ENCODE data around the gene MON1A. TPM values are rescaled to one million over a fixed set of nuclear protein-coding genes. Genes with fewer than 3 reads are reported as not detected.

Gene MON1A
- total and polyA plus RNA-seq, 12 donors, result 10.6 to 21.9 (median 14.1) TPM

DNA sequence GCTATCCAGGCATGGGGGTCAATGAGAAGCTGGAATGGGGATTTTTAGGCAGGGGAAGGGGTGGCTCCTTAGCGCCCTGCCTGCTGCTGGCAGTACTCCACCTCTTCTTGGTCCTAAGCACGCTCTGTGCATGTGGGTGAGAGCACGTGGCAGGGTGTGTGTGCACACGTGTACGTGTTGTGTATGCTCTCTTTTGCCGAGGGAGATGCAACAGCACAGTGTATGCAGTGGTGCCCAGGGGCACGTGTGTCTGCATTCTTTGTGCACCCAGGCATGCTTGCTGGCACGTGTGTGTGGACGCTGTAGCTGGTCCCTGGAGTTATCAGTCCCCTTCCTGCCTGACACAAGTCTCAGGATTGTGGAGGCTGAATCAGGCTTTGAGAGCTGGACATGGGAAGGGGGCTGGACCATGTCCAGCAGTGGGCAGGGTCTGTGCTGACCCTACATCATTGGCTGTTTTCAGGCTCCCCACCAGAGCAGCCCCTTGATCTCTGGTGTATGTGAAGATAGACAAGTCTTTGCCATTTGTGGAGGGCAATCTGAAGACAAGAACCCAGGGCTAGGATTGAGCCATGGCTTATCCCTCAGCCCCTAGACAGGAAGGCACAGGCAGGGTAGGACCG, 58.0 kb downstream of the MON1A start:
- H3K4me1 ChIP-seq (replicated peaks in 1 of 2), result peaks cover 7 to 12% of the 10 kb centered on the region in 2 donors
- H3K36me3 ChIP-seq (replicated peaks in 1 of 2), result no peaks in the 10 kb centered on the region
- WGBS, 4 donors, result 63 to 77% (median 70%) methylated on average over 1 to 10 of the region's 10 CpGs
- H3K27ac ChIP-seq, result no peak overlapping the region
- no peak for DNase-seq
- no peak overlapping the region for H3K4me3 ChIP-seq
- no peak for TF ChIP-seq POLR2A (IDR thresholded peaks at IDR 0.05)
- H3K27me3 ChIP-seq, result peaks cover 27% of the 10 kb centered on the region
- intact Hi-C loops (cut with DNase I), result no loop called here
- no peaks in the 10 kb centered on the region for H3K9me3 ChIP-seq (replicated peaks in 1 of 3)

DNA sequence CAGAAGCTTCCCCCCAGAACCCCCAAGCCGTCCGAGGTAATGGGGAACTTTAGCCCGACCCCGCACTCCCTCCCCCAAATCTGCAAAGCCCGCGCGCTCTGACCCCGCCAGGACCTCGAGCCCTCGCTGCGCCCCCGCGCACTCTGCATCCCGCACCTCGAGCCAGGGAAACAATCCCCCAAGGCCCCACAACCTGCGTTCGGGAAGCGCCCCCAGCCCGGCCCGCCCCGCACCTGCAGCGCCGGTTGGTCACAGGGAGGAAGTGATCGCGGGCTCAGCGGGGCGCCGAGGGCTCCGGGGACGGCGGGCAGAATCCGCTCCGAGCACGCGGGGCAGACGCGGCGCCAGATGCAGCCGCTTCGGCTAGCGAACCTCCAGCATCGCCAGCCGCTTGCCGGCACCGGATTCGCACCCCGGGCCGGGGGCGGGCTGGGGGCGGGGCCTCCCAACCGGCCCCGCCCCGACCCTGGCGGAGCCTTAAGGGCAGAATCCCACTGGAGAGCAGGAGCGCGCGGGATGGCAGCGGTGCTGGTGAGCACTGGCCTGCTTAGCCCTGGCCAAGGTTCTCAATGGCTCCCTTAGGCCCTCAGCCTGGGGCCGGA, 60.0 kb downstream of the MON1A start, which contains the start of gene CAMKV:
Gene CAMKV, minus strand, starts transcription at position 382 of the 602 bp plus-strand sequence. CDS start 7,518 bp downstream, outside the sequence.
- Histone ChIP-seq H3K27ac (no peak within 1 kb of the TSS), H3K9me3 (replicated peaks in 1 of 3) (no peaks in the 10 kb centered on the region), H3K36me3 (replicated peaks in 1 of 2) (no peaks in the 10 kb centered on the region), H3K4me3 (peak within 1 kb of the TSS in 1 of 4 donors; percentile 44), H3K4me1 (replicated peaks in 1 of 2) (peaks cover 7 to 12% of the 10 kb centered on the region in 2 donors), H3K27me3 (peaks cover 27% of the 10 kb centered on the region)
- 1 to 2% (median 2%) methylated on average over 7 to 59 of the region's 59 CpGs; no CpG with 5 or more reads in 1 of the 4 donors for WGBS, 4 donors
- DNase-seq, result no peak
- intact Hi-C loops (cut with DNase I), result no loop called here
- TF ChIP-seq, protein P1, sequence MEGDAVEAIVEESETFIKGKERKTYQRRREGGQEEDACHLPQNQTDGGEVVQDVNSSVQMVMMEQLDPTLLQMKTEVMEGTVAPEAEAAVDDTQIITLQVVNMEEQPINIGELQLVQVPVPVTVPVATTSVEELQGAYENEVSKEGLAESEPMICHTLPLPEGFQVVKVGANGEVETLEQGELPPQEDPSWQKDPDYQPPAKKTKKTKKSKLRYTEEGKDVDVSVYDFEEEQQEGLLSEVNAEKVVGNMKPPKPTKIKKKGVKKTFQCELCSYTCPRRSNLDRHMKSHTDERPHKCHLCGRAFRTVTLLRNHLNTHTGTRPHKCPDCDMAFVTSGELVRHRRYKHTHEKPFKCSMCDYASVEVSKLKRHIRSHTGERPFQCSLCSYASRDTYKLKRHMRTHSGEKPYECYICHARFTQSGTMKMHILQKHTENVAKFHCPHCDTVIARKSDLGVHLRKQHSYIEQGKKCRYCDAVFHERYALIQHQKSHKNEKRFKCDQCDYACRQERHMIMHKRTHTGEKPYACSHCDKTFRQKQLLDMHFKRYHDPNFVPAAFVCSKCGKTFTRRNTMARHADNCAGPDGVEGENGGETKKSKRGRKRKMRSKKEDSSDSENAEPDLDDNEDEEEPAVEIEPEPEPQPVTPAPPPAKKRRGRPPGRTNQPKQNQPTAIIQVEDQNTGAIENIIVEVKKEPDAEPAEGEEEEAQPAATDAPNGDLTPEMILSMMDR (IDR thresholded peaks at IDR 0.05), result no peak
- TF ChIP-seq POLR2A (IDR thresholded peaks at IDR 0.05), result no peak

DNA sequence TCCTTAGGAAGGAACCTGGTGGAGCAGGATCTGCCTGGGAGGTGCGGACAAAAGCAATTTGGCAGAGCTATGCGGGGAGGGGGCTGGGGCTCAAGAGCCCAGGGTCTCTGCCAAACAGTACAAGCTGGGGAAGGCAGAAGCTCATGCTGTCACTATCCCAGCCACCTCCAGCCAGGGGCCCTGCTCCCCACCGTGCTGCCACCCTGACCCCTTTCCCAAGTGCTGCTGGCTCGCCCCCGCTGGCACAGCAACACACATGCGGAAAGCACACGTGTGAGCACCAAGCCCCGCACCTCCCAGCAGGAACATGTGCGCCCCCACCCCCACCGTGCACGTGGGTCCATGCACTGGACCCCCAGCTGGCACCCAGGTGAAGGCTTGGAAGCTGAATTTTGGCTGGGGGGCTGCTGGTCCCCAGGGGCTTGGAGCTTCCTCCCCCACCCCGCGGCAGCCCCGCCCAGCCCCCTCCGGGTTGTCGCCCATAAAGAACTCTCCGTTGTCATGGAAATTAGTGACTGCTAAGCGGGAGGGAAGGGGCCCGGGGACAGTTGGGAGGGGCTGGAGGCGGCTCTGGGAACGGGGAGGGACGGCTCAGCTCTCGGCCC, 60.6 kb downstream of the MON1A start:
- DNase-seq, result no peak
- Histone ChIP-seq H3K9me3 (replicated peaks in 1 of 3) (no peaks in the 10 kb centered on the region), H3K36me3 (replicated peaks in 1 of 2) (no peaks in the 10 kb centered on the region), H3K27me3 (peaks cover 27% of the 10 kb centered on the region), H3K27ac (no peak overlapping the region), H3K4me3 (peak overlapping the region in 1 of 4 donors; percentile 44), H3K4me1 (replicated peaks in 1 of 2) (peaks cover 7 to 12% of the 10 kb centered on the region in 2 donors)
- intact Hi-C loops (cut with DNase I), result no loop called here
- 5 to 24% (median 13%) methylated on average over 2 to 23 of the region's 23 CpGs for WGBS, 4 donors
- no peak for TF ChIP-seq POLR2A (IDR thresholded peaks at IDR 0.05)
- TF ChIP-seq, protein P1 (IDR thresholded peaks at IDR 0.05), result no peak

DNA sequence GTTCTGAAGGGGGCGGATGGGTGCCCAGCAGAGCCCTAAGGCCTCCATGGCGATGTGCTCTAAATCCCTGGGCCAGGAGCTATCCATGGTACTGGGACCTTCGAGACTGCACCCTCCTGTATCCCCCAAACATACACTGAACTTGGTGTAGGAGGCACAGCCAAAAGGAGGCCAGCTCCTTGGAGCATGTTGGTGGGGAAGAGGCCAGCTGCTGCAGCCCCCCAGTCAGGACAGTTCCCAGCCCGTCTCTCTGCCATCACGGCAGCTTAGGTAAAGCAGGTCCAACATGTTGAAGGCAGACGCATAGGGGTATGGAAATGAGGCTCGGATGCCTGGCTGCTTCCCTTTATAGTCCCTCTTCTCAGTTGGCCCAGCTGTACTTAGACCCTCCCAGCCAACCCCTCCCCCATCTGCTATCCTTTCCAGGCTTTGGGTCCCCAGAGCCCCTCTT, 61.7 kb downstream of the MON1A start:
- Histone ChIP-seq H3K36me3 (replicated peaks in 1 of 2) (no peaks in the 10 kb centered on the region), H3K27me3 (peaks cover 27% of the 10 kb centered on the region), H3K27ac (no peak overlapping the region), H3K4me3 (no peak overlapping the region), H3K9me3 (replicated peaks in 1 of 3) (no peaks in the 10 kb centered on the region), H3K4me1 (replicated peaks in 1 of 2) (peaks cover 7 to 12% of the 10 kb centered on the region in 2 donors)
- intact Hi-C loops (cut with DNase I), result no loop called here
- peak in 1 of 7 donors; percentile 24 for DNase-seq
- TF ChIP-seq POLR2A (IDR thresholded peaks at IDR 0.05), result no peak
- TF ChIP-seq, protein P1 (IDR thresholded peaks at IDR 0.05), result no peak
- WGBS, 4 donors, result 8 to 17% (median 14%) methylated on average over 3 to 7 of the region's 7 CpGs
